CD4-positive, alpha-beta T cell treated with Interleukin-2 at 100 ng/mL for 4 hours (primary cell): ENCODE results near the gene PPARG.

Experiments used
- DNase-seq: peaks from one replicate; pipeline ENCODE4 v3.0.0-alpha.2; 2020; ENCODE audit warnings: low spot score

PPARG gene

GRCh38 chr3:12345141-12345561 lies 56.3 kb downstream of the PPARG start:
- DNase-seq: no peak

DNA sequence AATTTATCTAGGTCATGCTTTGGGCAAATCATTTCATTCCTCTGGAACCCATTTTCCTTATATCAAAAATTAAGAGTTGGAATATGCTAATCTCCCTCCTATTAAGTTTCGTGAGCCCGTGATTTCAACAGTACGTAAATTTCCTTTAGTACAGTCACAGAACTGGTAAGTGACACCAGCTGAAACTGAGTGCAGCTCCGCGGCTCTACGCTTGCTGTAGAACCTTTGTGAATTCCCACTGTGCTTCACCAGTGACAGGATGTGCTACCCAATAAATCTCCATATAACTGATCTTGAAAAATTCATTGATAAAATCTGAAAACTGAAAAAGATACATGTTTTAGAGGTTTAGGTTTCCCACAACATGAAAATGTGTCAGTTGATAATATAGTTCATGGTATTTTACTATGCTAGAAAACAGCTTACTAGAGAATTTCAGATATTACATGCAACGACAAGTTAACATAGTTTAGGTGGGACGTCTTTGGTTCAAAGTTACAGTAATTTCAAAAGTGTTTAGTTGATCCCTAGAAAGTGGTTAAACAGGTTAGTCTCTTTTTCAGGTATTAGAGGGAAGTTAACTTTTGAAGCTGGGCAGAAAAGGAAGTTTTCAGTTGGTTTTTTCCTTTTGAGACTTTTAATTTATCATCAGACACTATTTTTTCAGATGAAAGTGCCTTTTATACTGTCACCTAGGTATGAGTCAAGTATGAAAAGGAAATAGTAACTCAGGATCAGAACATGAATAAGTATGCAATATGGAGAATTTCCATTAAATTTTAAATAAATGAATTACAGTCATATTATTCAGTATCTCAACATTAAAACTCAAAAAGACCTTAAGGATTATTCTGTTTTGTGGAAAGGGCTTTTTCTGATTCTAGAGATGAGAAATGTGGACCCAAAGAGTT lies 57.0 kb downstream of the PPARG start:
- DNase-seq: no peak

DNA sequence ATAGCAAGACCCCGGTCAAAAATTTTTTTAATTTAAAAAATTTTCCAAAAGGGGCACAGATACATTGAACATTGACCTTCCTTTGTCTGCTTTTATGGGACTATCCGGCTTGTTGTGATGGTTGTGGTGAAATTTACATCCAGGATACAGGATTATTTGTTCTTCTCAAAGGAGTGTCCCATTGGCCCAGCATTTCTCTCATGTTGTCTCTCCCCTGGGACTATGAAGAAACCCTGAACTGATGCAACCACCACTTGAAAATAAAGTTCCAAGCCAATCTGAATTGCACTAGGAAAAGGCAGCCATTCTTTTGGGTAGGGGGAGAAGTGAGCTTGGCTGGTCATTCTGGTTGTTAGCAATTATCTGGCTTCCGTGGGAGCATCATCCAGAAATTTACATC lies 58.4 kb downstream of the PPARG start:
- DNase-seq: no peak

DNA sequence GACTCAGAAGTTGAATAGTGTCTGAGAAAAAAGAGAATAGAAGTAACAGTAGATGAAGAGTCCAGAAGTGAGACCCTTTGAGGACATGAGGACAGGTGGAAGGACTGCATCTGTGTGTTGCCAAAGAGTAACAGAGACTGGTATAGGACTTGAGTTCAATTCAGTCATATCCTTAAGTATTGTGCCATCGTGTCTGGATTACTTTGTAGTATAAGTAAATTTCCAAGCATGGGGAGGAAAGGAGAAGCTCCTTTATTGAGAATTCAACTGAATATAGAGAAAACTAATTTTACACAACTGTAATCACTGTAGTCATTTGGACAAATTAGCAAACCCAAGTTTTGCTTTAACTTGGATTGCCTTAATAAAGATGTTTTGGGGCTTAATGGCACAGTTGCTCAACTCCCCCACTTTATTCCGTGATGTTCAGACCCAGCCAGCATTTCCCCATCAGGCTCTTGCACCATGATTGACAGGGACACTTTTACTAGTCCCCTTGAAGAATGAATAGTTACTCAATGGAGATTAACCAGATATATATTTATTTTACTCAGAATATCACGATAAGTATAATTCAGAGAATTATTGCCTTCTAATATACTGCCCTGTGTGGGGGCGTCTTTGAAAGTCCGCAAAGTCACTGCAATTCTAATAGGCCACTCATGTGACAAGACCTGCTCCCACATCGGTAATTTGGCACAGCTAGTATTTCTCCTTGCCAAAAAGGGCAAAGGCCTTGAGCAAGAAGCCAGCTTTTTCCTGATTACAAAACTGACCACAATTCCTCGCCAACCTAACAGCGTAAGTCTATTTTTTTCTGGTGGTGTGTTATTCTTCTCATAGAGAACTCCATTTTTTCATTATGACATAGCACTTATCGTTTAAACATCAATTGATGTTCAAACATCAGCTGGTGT lies 61.3 kb downstream of the PPARG start:
- no peak for DNase-seq

- DNase-seq: no peak
These were observed 62.3 kb downstream of the PPARG start for GRCh38 chr3:12351145-12351544.

GRCh38 chr3:12352253-12352652 lies 63.4 kb downstream of the PPARG start:
- no peak for DNase-seq

DNA sequence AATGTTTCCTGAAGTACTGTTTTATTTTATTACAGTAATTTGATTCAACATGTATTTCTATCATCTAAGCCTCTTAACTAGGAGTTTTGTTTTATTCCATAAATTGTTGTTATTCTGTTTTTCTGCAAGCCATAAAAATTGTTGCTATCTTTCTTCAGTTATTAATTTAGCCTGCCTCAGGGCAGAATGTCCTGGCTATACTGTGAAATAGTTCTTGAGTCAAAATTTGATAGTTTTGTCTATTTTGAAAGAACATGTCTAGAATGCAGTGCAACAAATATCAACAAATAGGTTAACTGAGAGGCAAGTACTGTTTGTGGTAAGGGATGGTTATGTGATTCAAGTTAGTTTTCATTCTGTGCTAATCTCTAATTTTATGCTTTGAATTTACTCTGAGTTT lies 63.9 kb downstream of the PPARG start:
- DNase-seq: no peak

GRCh38 chr3:12353796-12354525 lies 65.1 kb downstream of the PPARG start:
- DNase-seq: no peak

GRCh38 chr3:12356175-12356574 lies 67.3 kb downstream of the PPARG start:
- no peak for DNase-seq

DNA sequence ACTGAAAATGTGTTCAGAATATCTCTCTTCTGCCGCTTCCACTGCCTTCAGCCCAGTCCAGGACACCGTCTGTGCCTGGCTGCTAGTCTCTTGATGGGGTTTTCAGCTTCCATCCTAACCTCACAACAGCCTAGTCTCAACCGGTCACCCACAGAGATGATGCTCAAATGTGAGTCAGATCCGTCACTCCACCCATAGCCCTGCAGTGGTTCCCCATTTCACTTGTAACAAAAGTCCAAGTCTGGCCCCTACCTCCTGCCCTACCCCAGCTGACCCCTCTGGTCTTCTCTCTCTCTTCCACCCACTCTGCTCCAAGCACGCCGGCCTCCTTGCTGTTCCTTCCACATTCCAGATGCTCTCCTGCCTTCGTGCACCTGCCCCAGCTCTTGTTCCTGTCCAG lies 68.1 kb downstream of the PPARG start:
- no peak for DNase-seq

- no peak for DNase-seq
These were observed 68.6 kb downstream of the PPARG start for GRCh38 chr3:12357456-12357855.

DNA sequence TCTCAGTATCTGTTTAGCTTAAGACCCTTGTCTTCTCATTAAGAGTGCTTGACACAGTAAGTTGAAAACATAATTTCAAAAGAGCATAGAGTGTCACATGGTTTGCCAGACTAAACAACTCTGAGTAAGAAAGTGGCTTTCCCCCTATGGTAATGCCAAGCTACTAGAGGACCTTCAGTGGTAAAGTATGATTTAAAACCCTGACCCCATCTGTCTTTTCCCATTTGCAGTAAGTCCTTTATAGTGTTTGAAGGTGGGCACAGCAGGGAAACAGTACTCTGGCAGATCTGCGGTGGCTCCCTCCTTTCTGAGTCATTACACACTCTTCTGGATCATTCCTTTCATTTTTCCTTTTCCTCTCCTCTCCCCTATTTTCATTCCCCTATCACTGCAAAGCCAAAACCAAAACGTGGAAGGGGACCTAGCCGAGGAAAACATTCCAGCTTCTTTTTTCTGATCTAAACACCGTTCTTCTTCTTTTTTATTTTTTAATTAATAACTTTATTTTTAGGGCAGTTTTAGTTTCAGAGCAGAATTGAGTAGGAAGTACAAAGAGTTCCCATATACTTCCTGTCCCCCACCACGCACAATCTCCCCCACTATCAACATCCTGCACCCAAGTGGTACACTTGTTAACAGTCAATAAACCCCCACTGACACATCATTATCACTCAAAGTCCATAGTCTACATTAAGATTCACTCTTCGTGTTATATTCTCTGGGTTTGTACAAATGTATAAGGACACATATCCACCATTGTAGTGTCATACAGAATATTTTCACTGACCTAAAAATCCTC lies 74.7 kb downstream of the PPARG start:
- no peak for DNase-seq

GRCh38 chr3:12367346-12367745 lies 78.5 kb downstream of the PPARG start:
- no peak for DNase-seq

DNA sequence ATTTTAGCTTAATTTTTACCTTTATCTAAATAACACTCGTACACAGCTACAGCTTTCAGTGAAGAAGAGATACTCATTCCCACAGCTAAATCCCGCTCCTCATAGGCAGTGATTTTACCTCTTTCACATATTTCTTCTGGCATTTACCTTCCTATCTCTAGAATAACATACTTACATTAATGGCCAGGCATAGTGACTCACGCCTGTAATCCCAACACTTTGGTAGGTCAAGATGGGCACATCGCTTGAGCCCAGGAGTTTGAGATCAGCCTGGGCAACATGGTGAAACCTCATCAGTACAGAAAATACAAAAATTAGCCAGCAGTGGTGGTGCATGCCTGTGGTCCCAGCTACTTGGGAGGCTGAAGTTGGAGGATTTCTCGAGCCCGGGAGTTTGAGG lies 80.2 kb downstream of the PPARG start:
- DNase-seq: no peak

DNA sequence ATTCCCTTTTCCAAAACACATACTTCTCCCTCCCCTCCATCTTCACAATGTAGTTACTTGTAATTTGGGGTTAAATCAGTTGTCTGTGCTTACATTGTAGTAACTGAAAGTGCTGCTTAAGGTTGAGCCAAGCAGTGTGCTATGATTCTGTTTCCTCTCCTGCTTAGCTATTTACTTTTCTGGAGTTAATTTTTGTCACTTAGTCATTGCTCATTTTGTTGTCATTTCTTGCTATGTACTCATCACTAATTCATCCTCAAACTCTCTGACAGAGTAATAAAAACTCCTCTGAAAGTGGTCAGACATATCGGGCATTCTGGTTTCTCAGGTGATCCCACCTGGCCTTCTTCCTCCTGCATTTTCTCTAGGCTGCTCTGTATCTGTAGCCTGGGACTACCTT lies 80.7 kb downstream of the PPARG start:
- no peak for DNase-seq

DNA sequence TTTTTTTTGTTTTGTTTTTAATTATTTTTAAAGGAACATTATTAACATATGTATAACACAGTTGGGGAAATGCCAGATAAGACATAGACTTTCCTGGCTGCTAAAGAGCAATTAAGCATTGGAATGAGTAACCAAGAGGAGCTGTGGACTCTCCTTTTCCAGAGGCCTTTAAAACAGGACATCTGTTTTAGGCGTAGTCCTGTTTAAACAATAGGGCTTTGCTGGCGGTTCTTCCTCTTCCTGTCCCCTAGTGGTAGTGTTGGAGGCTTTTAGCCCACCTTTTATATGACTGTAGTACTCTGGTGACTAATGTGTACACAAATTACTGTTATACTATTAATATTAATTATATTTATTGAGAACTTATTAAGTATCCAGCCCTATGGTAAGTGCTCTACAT lies 81.9 kb downstream of the PPARG start:
- DNase-seq: no peak

GRCh38 chr3:12371525-12372140 lies 82.8 kb downstream of the PPARG start:
- no peak for DNase-seq

DNA sequence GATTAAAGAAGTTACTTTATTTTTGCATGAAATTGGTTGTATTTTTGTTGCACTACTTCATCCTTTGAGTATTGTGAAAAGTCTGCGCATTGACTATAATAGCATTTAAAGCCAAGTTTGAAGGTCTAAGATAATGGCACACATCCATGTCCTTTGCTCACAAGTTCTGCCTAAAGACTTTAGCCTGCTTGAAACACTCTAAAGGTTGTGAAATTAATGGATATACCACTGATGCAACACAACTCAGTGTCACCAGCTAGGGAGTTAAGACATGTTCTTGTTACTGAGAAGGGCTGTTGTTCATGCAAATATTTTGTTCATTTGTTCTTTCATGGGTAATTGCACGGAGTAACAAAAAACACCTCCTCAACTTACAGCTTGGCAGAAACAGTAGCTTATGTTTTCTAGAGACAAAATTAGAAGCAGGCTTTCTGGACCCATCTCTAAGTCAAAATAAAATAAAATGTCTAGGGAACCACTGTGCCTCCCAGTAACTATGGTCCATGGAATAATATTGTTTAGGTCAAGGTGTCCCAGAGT lies 83.9 kb downstream of the PPARG start:
- no peak for DNase-seq

GRCh38 chr3:12375572-12375971 lies 86.7 kb downstream of the PPARG start:
- DNase-seq: no peak

- no peak for DNase-seq
These were observed 91.0 kb downstream of the PPARG start for GRCh38 chr3:12379640-12380429.
